ENCODE results near the gene OR4N5. TPM values are rescaled to one million over a fixed set of nuclear protein-coding genes. Genes with fewer than 3 reads are reported as not detected.

OR4N5 gene
- total RNA-seq, 6 experiments from 2014 or later = not detected

DNA sequence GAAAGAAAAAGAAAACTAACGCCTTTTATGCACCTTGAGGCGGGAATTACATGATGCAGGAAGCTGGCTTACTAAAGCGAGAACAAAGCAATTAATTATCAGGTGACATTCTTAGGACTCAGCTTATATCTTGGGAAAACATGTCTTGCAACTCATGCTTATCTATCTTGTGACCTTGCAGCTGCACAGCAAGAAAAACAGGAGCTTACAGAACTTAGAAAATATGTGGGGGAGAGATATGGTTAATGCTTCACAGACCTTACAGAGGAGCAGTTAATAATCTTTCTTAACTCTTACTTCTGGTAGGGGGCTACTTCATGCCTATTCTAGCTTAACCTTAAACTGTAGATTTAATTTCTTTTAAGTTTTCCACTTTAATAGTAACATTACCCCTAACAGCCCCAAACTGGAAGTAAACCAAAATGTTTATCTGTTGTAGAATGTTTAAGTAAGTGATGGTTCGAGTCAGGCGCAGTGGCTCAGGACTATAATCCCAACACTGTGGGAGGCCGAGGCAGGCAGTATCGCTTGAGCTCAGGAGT lies 38.9 kb downstream of the OR4N5 start:
- Histone ChIP-seq H3K36me3 (no peaks in the 10 kb centered on the region), H3K27me3 (no peaks in the 10 kb centered on the region), H3K4me1 (no peaks in the 10 kb centered on the region), H3K4me3 (no peak overlapping the region), H3K9me3 (no peaks in the 10 kb centered on the region), H3K27ac (no peak overlapping the region)
- intact Hi-C loops (cut with DNase I) = no loop called here
- 60% methylated on average over 7 of the region's 7 CpGs for WGBS (ENCODE audit: insufficient coverage, low coverage, low lambda C conversion rate, missing lambda C conversion rate)
- no peak for TF ChIP-seq POLR2A (IDR thresholded peaks at IDR 0.05)
- TF ChIP-seq, protein P1, sequence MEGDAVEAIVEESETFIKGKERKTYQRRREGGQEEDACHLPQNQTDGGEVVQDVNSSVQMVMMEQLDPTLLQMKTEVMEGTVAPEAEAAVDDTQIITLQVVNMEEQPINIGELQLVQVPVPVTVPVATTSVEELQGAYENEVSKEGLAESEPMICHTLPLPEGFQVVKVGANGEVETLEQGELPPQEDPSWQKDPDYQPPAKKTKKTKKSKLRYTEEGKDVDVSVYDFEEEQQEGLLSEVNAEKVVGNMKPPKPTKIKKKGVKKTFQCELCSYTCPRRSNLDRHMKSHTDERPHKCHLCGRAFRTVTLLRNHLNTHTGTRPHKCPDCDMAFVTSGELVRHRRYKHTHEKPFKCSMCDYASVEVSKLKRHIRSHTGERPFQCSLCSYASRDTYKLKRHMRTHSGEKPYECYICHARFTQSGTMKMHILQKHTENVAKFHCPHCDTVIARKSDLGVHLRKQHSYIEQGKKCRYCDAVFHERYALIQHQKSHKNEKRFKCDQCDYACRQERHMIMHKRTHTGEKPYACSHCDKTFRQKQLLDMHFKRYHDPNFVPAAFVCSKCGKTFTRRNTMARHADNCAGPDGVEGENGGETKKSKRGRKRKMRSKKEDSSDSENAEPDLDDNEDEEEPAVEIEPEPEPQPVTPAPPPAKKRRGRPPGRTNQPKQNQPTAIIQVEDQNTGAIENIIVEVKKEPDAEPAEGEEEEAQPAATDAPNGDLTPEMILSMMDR (IDR thresholded peaks at IDR 0.05) = no peak
- DNase-seq (no peak), ATAC-seq (no peak)

- no peak overlapping the region for H3K4me3 ChIP-seq
- no peaks in the 10 kb centered on the region for H3K36me3 ChIP-seq
- H3K27ac ChIP-seq = no peak overlapping the region
- WGBS (ENCODE audit: insufficient coverage, low coverage, low lambda C conversion rate, missing lambda C conversion rate) = 29% methylated on average over 5 of the region's 5 CpGs
- no peaks in the 10 kb centered on the region for H3K27me3 ChIP-seq
- TF ChIP-seq, protein P1 (IDR thresholded peaks at IDR 0.05) = no peak
- TF ChIP-seq POLR2A (IDR thresholded peaks at IDR 0.05) = no peak
- intact Hi-C loops (cut with DNase I) = no loop called here
- no peaks in the 10 kb centered on the region for H3K9me3 ChIP-seq
- no peak for DNase-seq
- H3K4me1 ChIP-seq = no peaks in the 10 kb centered on the region
- ATAC-seq = peak; percentile 50 to 78 (median 67)
Observed at GRCh38 chr14:20179218-20179617, 40.6 kb downstream of the OR4N5 start.

- Histone ChIP-seq H3K36me3 (no peaks in the 10 kb centered on the region), H3K27me3 (no peaks in the 10 kb centered on the region), H3K27ac (no peak overlapping the region), H3K9me3 (no peaks in the 10 kb centered on the region), H3K4me3 (no peak overlapping the region), H3K4me1 (no peaks in the 10 kb centered on the region)
- intact Hi-C loops (cut with DNase I) = no loop called here
- TF ChIP-seq, protein P1 (IDR thresholded peaks at IDR 0.05) = no peak
- no peak for TF ChIP-seq POLR2A (IDR thresholded peaks at IDR 0.05)
- DNase-seq (no peak), ATAC-seq (peak; percentile 16 to 60 (median 54))
- 28% methylated on average over 2 of the region's 2 CpGs for WGBS (ENCODE audit: insufficient coverage, low coverage, low lambda C conversion rate, missing lambda C conversion rate)
Observed at GRCh38 chr14:20179880-20180279, 41.3 kb downstream of the OR4N5 start.

- no peak overlapping the region for H3K4me3 ChIP-seq
- DNase-seq (no peak), ATAC-seq (peak in 1 of 4 donors; percentile 21)
- H3K4me1 ChIP-seq = no peaks in the 10 kb centered on the region
- H3K36me3 ChIP-seq = no peaks in the 10 kb centered on the region
- no peaks in the 10 kb centered on the region for H3K9me3 ChIP-seq
- H3K27me3 ChIP-seq = no peaks in the 10 kb centered on the region
- H3K27ac ChIP-seq = no peak overlapping the region
- TF ChIP-seq POLR2A (IDR thresholded peaks at IDR 0.05) = no peak
- TF ChIP-seq, protein P1 (IDR thresholded peaks at IDR 0.05) = no peak
- 16% methylated on average over 2 of the region's 2 CpGs for WGBS (ENCODE audit: insufficient coverage, low coverage, low lambda C conversion rate, missing lambda C conversion rate)
- intact Hi-C loops (cut with DNase I) = no loop called here
Observed at GRCh38 chr14:20180486-20180885, 41.9 kb downstream of the OR4N5 start.

DNA sequence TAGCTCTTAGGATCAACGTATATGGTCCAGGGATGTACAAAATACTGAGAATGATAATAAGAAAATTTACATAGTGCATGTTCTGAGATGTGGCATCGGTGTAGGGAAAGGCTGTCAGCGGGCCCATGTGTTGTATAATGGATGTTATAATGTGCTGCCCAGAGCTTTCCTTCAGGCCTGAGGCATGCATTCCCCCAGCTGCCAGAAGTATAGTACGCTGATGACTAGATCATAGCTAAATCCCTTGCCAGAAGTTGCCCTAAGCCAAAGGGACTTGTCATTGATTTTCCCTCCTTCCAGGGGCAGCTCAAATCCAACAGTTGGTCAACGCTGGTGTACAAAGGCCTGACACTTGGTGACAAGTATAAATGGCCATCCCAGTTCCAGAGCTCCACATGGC lies 45.6 kb downstream of the OR4N5 start:
- 46% methylated on average over 4 of the region's 5 CpGs for WGBS (ENCODE audit: insufficient coverage, low coverage, low lambda C conversion rate, missing lambda C conversion rate)
- ATAC-seq = no peak
- intact Hi-C loops (cut with DNase I) = no loop called here

More for the DNA sequence above, 45.6 kb downstream of the OR4N5 start:
- H3K4me1 ChIP-seq = no peaks in the 10 kb centered on the region
- H3K9me3 ChIP-seq = no peaks in the 10 kb centered on the region
- H3K36me3 ChIP-seq = no peaks in the 10 kb centered on the region
- TF ChIP-seq, protein P1 (IDR thresholded peaks at IDR 0.05) = no peak
- TF ChIP-seq POLR2A (IDR thresholded peaks at IDR 0.05) = no peak
- no peak for DNase-seq
- no peaks in the 10 kb centered on the region for H3K27me3 ChIP-seq
- H3K4me3 ChIP-seq = no peak overlapping the region
- no peak overlapping the region for H3K27ac ChIP-seq
